ENCODE results near the gene OR51T1. TPM values are rescaled to one million over a fixed set of nuclear protein-coding genes. Genes with fewer than 3 reads are reported as not detected.

Gene OR51T1
- total and polyA plus RNA-seq, 2 donors (not counting 3 experiments of a cell fraction or from before 2014, with no cell fraction given) = not detected

- dilution Hi-C loops (cut with MboI; ENCODE audit: extremely low pct_ligation_motif_present, low sequenced_read_pairs) = no loop called here
- FAIRE-seq = no peak
- CTCF ChIA-PET = no interaction called here
Observed at GRCh38 chr11:4887591-4887990, 5.9 kb downstream of the OR51T1 start.

More at GRCh38 chr11:4887591-4887990, 5.9 kb downstream of the OR51T1 start:
- Histone ChIP-seq H3K36me3 (ENCODE audit: control insufficient read depth in 2 of 2, extremely low read depth in 1 of 2, insufficient read depth in 2 of 2, low read length in 2 of 2) (no peaks in the 10 kb centered on the region), H3K27me3 (ENCODE audit: control insufficient read depth in 2 of 2, insufficient read depth in 2 of 2, low read length in 2 of 2) (no peaks in the 10 kb centered on the region), H3K9me3 (replicated peaks; ENCODE audit: control insufficient read depth, insufficient read depth, low read length) (no peaks in the 10 kb centered on the region), H3K4me2 (ENCODE audit: insufficient read depth, low read length) (no peak overlapping the region), H3K9me1 (replicated peaks; ENCODE audit: control insufficient read depth, extremely low read depth, insufficient read depth, low read length) (no peaks in the 10 kb centered on the region), H3K4me3 (replicated peaks in 1 of 3; ENCODE audit: insufficient read depth in 1 of 3, low read depth in 1 of 3, low read length in 3 of 3) (no peak overlapping the region), H3K27ac (ENCODE audit: insufficient read depth, low read depth, low read length) (no peak overlapping the region), H3K4me1 (ENCODE audit: control insufficient read depth, extremely low read depth, insufficient read depth, low read length) (no peaks in the 10 kb centered on the region), H2AFZ (ENCODE audit: low read depth, low read length) (no peak overlapping the region), H3K79me2 (ENCODE audit: control insufficient read depth, insufficient read depth, low read length) (no peaks in the 10 kb centered on the region), H3K9ac (replicated peaks; ENCODE audit: extremely low read depth, insufficient read depth, low read length) (no peak overlapping the region), H4K20me1 (replicated peaks; ENCODE audit: control insufficient read depth, extremely low read depth, insufficient read depth, low read length) (no peaks in the 10 kb centered on the region)
- POLR2A ChIA-PET = no interaction called here
- intact Hi-C loops (cut with micrococcal nuclease) = no loop called here
- no TSS peak for BruUV-seq (replicated peaks)
- no peak for DNase-seq (ENCODE audit: low read depth, low spot score)
- TF ChIP-seq POLR2AphosphoS5 (IDR thresholded peaks at IDR 0.05; ENCODE audit: insufficient read depth, low read depth, low read length) = no peak
- TF ChIP-seq EZH2 (IDR thresholded peaks at IDR 0.05; ENCODE audit: borderline replicate concordance, low read depth, low read length, severe bottlenecking) = no peak
- no peak for TF ChIP-seq POLR2A (IDR thresholded peaks at IDR 0.05; ENCODE audit: low read depth, low read length)
- no peak for TF ChIP-seq MYC (IDR thresholded peaks at IDR 0.05; ENCODE audit: low read depth, low read length)
- no peak for TF ChIP-seq FOS (IDR thresholded peaks at IDR 0.05; ENCODE audit: borderline replicate concordance, insufficient read depth, low read length)
- no peak for TF ChIP-seq JUN (IDR thresholded peaks at IDR 0.05; ENCODE audit: borderline replicate concordance, insufficient read depth, insufficient read length, low read depth)
- TF ChIP-seq GATA2 (IDR thresholded peaks at IDR 0.05; ENCODE audit: insufficient read depth, insufficient read length, low read depth, low read length) = no peak
- TF ChIP-seq MAX (IDR thresholded peaks at IDR 0.05; ENCODE audit: insufficient read depth, insufficient read length) = no peak
- no peak for TF ChIP-seq CTCF (IDR thresholded peaks at IDR 0.05; ENCODE audit: extremely low read depth in 1 of 2, insufficient read depth in 1 of 2, low read depth in 1 of 2, low read length in 2 of 2)

Measured in endothelial cell of umbilical vein (primary cell).